NCI-H1417 (cell line): Measurements from ENCODE around the gene DNAH14.
"Not testable (repeated sequence)": the region's sequence is repeated elsewhere in the genome, so short reads cannot be mapped to it uniquely, and the experiment has no call there.

ENCODE experiments used
- DNase-seq, 3 experiments: peaks; one replicate each; lab custom pipeline; 2025; lab: John Stamatoyannopoulos, UW

The DNAH14 gene

DNA sequence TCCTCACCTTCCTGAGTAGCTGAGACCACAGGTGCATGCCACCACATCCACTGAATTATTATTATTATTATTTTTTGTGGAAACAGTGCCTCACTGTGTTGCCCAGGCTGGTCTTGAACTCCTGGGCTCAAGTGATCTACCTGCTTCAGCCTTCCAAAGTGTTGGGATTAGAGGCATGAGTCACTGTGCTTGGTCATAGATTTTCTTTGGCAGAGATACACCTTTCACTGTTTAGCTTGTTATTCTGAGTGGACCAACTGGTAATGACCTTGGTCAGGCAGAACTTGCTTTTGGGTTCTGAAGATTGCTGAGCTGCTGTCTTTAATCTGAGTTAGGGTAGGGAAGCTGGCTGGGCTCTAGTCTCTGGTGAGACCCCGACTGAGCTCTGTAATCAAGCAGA, 66.8 kb downstream of the DNAH14 start:
- DNase-seq = no peak

DNA sequence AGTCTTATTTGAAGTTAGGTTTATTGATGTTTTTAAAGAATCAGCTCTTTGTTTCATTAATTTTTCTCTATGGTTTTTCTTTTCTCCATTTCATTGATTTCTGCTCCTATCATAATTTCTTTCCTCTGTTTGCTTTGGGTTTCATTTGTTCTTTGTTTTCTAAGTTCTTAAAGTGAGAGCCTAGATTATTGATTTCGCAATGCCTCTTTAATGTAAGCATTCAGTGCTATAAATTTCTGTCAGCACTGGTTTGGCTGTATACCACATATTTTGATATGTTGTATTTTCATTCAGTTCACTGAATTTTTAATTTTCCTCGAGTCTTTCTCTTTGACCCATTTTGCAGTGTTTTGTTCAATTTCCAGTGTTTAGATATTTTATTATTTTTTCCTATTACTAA, 68.7 kb downstream of the DNAH14 start:
- DNase-seq = no peak

DNA sequence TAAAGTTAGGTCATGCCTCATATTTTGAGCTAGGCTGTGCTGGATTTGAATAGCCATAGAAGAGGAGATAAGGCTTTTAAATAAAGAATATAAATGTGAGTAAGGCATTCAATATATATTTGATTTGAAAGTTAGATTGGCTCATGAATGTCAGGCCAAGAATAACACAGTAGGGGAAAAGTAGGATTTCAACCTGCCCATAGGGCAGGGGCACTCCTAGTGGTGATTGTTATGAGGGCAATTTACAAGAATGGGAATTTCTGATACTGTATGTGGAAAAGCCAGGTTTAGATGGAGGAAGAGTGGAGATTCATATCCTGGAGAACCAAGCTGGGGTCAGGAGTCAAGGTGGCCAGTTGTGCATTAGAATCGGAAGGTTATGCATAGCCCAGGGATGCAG, 74.9 kb downstream of the DNAH14 start:
- no peak for DNase-seq

DNA sequence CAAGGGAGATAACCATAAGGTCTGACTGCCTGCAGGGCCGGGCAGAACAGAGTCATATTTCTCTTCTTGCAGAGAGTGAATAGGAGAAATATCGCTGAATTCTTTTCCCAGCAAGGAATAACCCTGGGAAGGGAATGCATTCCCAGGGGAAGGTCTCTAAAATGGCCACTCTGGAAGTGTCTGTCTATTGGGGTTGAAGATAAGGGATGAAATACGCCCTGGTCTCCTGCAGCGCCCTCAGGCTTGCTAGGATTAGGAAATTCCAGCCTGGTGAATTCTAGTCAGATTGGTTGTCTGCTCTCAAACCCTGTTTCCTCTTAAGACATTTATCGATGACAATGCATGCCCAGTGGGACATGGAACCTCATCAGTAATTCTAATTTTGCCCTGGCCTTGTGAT, 76.9 kb downstream of the DNAH14 start:
- DNase-seq = not testable (repeated sequence)

DNA sequence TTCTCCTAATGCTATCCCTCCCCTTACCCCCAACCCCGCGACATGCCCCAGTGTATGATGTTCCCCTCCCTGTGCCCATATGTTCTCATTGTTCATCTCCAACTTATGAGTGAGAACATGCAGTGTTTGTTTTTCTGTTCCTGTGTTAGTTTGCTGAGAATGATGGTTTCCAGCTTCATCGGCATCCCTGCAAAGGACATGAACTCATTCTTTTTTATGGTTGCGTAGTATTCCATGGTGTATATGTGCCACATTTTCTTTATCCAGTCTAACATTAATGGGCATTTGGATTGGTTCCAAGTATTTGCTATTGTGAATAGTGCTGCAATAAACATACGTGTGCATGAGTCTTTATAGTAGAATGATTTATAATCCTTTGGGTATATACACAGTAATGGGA, 78.6 kb downstream of the DNAH14 start:
- not testable (repeated sequence) for DNase-seq

DNA sequence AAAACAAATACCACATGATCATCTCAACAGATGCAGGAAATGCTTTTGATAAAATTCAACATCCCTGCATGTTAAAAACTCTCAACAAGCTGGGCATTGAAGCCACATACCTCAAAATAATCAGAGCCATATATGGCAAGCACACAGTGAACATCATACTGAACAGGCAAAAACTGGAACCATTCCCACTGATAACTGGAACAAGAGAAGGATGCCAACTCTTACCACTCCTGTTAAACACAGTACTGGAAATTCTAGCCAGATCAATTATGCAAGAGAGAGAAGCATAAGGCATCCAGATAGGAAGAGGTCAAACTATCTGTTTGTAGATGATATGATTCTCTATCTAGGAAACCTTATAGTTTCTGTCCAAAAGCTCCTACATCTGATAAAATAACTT, 91.6 kb downstream of the DNAH14 start:
- DNase-seq = no peak

DNA sequence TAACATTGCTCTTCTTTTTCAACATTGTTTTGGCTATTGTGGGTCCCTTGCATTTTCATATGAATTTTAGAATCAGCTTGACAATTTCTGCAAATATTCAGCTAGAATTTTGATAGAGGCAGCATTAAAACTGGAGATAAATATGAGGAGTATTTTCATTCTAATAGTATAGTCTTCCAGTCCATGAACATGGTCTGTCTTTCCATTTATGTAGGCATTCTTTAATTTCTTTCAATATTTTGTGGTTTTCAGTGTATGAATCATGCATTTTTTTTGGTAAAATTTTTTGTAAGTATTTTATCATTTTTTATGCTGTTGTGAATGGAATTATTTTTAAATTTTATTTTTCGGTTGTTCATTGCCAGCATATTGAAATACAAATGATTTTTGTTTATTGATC, 97.2 kb downstream of the DNAH14 start:
- no peak for DNase-seq

DNA sequence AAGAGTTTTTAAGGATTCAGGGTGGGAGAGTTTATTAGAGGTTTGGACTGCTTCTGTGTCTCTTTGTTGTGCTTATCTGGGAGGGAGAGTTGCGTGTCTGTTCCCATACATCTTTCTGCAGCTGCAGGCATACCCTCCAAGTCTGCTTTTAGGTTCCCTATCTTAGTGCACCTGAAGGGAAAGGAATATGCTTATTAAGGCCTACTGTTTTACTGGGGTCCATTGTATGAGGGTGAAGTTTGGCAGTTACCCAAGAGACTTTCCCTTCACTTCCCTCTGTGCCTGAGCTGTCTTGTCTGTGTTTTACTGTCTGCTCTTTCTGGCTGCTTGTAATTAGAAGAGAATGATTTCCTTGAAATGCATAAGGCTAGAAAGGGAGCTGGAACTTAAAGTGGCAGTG, 107.0 kb downstream of the DNAH14 start:
- not testable (repeated sequence) for DNase-seq

DNA sequence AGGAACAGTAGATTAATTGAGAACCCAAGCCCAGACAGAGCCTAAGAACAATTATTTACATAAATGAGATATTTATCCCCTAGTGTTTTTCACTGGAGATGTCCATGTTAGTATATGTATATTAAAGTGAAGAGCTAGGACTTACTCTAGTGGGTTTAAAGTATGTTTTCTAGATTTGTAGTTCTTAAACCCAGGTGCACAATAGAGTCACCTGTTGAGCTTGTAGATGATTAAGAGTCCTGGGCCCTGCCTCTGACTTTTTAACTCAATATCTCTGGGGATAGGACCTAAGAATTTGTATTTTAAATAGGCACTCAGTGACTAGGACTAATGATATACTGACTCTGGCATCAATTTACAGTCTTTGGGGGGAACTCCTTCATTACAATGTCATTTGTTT, 112.8 kb downstream of the DNAH14 start:
- no peak for DNase-seq

DNA sequence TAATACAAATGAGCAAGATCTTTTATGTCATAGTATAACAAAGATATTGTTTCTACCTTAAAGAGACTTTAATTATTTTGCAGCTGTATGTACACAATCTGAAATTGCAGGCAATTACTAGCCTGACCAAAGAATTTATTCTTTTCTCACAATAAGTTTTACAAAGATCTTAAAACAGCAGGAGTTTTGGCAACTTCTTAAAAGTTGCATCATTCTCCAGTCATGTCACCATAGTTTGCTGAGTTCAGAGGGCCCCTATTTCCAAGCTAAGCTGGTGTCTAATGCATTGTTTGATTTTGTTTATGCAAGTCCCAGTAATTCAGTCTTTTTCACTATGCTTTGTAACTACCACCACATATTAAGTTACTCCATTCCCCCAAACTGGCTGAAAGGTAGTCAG, 114.8 kb downstream of the DNAH14 start:
- DNase-seq = no peak

DNA sequence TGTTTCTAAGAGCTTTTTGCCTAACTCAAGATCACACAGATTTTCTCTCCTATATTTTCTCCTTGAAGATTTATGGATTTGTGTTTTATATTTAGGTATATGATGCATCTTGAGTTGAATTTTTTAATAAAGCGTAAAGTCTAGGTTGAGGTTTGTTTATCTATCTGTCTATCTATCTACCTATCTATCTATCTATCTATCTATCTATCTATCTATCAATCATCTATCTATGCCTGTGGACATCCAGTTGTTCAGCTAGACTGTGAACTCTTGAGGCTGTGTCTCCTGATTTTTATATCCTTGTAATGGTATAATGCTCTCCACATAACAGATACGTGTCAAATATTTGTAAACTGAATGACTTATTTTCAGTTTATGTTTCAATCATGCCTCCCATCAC, 120.1 kb downstream of the DNAH14 start:
- no peak for DNase-seq

DNA sequence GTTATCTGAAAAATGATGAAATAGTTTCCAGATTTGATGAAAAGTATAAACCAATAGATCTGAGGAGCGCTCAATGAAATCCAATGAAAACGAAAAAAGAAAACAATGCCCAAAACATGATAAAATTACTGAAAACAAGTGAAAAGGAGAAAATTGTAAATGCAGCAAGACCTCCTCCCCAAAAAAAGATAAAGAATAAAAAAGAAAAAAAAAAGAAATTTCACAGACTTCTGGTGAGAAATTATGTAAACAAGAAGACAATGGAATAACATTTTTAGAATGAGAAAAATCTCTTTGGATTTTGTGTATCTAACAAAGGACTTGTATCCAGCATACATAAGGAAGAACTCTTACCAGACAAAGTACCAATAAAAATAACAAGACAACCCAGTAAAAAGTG, 134.2 kb downstream of the DNAH14 start:
- no peak for DNase-seq

DNA sequence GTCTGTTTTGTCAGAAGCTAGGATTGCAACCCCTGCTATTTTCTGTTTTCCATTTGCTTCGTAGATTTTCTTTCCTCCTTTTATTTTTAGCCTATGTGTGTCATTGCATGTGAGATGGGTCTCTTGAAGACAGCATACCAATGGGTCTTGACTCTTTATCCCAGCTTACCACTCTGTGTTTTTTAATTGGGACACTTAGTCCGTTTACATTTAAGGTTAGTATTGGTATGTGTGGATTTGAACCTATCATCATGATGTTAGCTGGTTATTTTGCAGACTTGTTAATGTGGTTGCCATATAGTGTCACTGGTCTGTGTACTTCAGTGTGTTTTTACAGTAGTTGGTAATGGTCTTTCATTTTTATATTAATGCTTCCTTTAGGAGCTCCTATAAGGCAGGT, 141.5 kb downstream of the DNAH14 start:
- no peak for DNase-seq

DNA sequence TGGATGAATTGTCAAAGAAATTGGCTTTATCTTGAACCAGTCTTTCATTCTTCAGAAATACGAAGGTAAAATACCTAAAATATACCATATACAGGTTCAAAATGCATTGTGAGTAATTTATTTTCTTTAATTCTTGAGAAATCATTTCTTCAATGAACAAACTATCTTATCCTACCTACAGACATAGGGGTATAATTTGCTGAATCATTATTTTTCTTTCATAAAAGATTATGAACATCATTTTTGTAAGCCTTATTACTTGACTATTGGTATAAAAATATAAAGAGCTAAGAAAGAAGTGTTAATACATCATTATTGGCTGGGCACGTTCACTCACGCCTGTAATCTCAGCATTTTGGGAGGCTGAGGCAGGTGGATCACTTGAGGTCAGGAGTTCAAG, 167.7 kb downstream of the DNAH14 start:
- DNase-seq = no peak

DNA sequence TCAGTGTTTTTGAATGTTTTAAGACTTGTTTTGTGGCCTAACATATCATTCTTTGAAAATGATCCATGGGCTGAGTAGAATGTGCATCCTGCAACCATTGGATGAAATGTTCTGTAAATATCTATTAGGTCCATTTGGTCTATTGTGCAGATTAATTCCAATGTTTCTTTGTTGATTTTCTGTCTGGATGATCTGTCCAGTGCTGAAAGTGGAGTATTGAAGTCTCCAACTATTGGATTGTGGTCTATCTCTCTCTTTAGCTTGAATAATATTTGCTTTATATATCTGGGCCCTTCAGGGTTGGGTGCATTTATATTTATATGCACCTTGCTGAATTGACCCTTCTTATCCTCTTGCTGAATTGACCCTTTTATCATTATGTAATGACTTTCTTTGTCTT, 181.5 kb downstream of the DNAH14 start:
- no peak for DNase-seq

DNA sequence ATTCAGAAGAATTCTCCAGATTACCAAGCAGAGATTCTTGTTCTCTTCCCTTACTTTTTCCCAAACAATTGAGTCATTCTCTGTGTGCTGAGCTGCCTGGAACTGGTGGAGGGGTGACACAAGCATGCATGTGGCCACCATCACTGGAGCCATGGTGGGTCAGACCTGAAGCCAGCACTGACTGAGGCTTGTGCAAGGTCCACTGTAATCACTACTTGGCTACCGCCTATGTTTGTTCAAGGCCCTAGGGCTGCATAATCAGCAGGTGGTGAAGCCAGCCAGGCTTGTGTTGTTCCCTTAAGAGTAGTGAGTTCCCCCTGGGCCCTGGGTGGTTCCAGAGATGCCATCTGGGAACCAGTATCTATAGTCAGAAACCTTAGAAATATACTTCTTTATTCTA, 183.8 kb downstream of the DNAH14 start:
- no peak for DNase-seq

DNA sequence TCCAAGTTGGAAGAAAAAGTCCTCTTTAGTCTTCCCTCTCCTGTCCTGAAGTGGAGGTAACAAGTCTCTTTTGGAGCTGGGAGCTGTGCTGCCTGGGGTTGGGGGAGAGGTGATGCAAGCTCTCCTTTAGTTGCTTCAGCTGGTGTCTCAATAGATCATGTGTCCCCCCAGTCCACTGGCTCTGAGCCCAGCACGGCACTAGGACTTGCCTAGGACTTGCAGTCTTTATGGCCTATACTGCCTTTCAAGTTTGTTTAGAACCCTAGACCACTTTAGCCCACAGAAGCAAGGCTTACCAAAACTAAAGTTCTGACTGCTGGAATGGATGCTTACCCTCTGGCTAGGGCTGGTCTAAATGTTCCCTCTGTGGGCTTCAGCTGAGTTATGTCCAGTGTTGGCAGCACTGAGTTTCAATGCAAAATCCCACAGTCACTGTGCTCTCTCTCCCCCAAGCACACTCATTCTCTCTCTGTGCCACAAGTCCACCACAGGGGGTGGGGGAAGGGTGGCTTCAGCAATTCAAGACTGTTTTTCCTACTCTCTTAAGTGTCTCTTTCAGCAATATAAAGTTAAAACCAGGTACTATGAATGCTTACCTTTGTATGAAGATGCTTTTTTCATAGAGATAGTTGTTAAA, 185.0 kb downstream of the DNAH14 start:
- DNase-seq = no peak

DNA sequence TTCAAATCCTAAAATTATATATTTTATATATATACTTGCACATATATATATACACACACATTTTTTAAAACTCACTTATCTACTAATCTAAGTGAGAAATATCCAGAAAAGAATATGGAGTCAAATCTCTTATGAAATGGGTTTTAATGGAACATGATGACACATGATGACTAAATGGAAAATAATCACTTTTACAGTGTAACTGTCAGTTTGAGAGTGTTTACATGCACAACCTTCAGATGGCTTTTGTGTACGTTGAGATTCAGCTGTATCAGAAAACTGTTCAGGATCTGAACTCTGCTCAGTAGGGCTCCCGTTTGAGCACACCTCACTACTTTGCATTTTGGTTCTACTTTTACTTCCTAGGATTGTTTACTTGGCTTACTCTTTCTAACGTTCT, 189.8 kb downstream of the DNAH14 start:
- no peak for DNase-seq

DNA sequence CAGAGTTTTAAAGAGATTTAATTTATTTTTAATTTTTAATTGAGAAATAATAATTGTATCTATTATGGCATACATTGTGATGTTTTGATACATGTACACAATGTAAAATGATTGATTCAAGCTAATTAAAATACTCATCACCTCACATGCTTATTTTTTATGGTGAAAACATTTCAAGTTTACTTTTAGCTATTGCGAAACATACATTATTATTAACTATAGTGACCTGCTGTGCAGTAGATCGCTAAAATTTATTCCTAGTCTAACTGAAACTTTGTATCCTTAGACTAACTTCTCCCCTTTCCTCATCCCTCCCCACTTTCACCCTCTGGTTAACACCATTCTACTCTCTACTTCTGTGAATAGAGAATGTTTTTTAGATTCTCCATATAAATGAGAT, 191.6 kb downstream of the DNAH14 start:
- no peak for DNase-seq

DNA sequence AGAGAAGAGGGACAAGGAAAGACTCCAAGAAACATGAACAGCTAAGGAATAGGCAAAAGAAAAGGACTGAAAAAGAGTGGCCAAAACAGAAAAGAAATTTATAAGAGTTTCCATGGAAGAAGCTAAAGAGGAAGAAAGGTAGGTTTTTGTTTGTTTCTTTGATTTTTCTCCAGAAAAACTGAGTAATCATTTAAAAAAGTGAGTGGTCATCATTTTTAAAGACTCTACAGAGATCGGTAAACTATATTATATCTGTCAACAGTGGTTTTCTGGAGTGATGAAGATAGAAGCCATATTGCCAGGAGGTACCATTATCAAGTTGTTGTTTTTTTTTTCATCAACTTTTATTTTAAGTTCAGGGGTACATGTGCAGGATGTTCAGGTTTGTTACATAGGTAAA, 202.4 kb downstream of the DNAH14 start:
- no peak for DNase-seq

DNA sequence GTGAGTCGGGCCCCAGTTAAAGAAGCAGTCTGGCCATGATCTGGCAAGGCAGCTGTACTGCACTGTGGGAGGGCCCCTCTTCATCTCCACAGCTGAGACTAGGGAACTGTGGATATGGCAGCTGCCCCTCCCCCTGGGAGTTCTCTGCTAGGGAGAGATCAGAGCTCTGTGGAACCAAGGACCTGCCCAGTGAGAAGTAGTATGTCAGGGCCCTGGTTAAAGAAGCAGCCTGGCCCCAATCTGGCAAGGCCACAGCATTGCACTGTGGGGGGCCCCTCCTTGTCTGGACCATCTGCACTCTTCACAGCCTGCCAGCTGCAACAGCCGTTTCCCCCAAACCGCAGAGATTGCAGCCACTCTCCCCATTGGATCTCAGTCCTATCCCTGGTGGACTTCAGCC, 208.5 kb downstream of the DNAH14 start:
- DNase-seq = no peak

DNA sequence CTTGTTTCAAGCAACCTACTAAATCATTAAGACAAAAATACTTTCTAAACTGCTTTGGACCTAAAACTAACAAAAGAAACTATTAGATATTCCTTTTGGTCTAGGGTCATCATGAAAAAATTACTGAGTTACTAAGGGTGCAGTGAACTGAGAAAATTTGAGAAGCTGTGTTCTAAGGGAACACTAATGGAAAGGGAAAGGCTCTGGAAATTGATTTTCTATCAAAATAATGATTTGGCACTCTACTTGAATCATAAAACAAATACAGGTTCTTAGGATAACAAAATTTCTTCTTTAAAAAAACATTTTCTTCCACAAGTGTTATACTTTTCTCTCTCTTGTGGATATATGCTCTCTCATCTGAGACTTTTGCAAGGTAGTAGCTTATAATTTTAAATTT, 213.5 kb downstream of the DNAH14 start:
- no peak for DNase-seq

DNA sequence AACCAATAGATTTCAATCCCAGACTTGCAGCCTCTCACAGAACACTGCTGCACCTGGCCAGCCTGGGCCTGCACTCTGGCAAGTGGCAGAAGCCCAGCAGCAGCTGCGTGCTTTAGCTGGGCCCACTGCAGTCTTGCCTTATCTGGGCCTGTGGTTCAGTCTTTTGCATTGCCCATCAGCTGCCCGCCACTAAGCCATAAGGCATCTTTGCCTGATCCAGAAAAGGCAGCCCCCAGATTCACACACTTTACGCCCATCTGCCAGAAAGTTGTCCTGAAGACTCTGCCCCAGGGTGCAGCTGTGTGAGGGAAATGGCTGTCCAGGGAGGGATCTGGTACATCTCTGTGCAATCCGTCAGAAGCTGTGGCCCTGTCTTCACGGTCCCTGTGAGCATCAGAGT, 217.0 kb downstream of the DNAH14 start:
- DNase-seq = no peak

DNA sequence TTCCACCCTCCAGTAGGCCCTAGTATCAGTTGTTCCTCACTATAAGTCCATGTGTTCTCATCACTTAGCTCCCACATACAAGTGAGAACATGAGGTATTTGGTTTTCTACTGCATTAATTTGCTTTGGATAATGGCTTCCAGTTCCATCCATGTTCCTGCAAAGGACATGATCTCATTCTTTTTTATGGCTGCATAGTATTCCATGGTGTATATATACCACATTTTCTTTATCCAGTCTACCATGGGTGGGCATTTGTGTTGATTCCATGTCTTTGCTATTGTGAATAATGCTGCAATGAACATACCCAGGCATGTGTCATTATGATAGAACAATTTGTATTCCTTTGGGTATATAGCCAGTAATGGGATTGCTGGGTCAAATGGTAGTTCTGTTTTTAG, 218.3 kb downstream of the DNAH14 start:
- not testable (repeated sequence) for DNase-seq

DNA sequence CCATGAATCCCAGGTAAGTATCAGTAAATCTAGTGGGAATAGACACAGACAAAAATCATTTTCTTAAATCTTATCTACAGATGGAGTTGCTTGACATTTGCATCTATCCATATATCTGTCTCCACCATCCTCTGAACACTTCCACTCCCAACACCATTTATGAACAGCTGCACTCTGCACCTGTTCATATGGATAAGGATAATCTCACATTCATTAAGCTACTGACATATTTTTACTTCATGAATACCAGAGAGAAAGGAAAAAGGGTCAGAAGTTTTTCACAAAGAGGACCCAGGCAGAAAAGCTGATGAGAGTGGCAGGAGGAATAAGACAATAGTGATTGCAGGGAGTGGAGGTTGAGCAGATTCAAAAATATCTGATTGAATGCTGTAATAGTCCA, 222.6 kb downstream of the DNAH14 start:
- DNase-seq = no peak
